ENCODE measurements around the gene TRIM17. TPM values are rescaled to one million over a fixed set of nuclear protein-coding genes. Genes with fewer than 3 reads are reported as not detected.

Gene TRIM17
- total and polyA plus RNA-seq, 2 of the 8 experiments (the other 6 are each of a cell fraction or from before 2014, with no cell fraction given), result 1.1 to 2.2 TPM

- no peak for FAIRE-seq
- POLR2A ChIA-PET (ENCODE audit: partially characterized antibody), result interaction anchor here (0.7 to 1.3 kb wide), 2 partner anchors 82 to 88 kb away, joined by 3 read pairs; a partner anchor contains a TSS
- no peak overlapping the region for H3K27ac ChIP-seq (ENCODE audit: low read depth, low read length)
These were observed 40.9 kb downstream of the TRIM17 start for GRCh38 chr1:228375578-228376261.

More at GRCh38 chr1:228375578-228376261, 40.9 kb downstream of the TRIM17 start:
- H3K36me3 ChIP-seq (ENCODE audit: control insufficient read depth in 2 of 4, insufficient read depth in 4 of 4, low read length in 3 of 4), result no peaks in the 10 kb centered on the region
- no peak overlapping the region for H2BK5ac ChIP-seq (ENCODE audit: low read depth, low read length)
- H4K20me1 ChIP-seq (replicated peaks in 1 of 2; ENCODE audit: control insufficient read depth in 1 of 2, insufficient read depth in 2 of 2, low read length in 2 of 2), result peaks cover 4 to 6% of the 10 kb centered on the region in 2 experiments
- TF ChIP-seq SIN3A (conservative IDR thresholded peaks at IDR 0.05 in 1 of 2, IDR thresholded peaks at IDR 0.05 in 1 of 2; ENCODE audit: low read depth in 1 of 2, low read length in 2 of 2), result no peak
- TF ChIP-seq POLR2A (IDR thresholded peaks at IDR 0.05; ENCODE audit: control extremely low read depth in 1 of 2, low read depth in 2 of 2, low read length in 2 of 2), result no peak
- no peak for TF ChIP-seq SUZ12 (IDR thresholded peaks at IDR 0.05; ENCODE audit: low read length)
- TF ChIP-seq SP1 (IDR thresholded peaks at IDR 0.05; ENCODE audit: low read depth, low read length), result no peak
- TF ChIP-seq CREB1 (IDR thresholded peaks at IDR 0.05), result no peak
- no peak for TF ChIP-seq CBX5 (IDR thresholded peaks at IDR 0.05; ENCODE audit: low read depth, low read length)
- TF ChIP-seq CHD2 (IDR thresholded peaks at IDR 0.05; ENCODE audit: low read length), result no peak
- no peak for TF ChIP-seq SRF (IDR thresholded peaks at IDR 0.05; ENCODE audit: low read depth, low read length)
- TF ChIP-seq RAD21 (IDR thresholded peaks at IDR 0.05 in 1 of 2, conservative IDR thresholded peaks at IDR 0.05 in 1 of 2; ENCODE audit: low read depth in 2 of 2, low read length in 2 of 2), result no peak
- no peak for TF ChIP-seq GABPA (IDR thresholded peaks at IDR 0.05; ENCODE audit: borderline replicate concordance, insufficient read depth, low read length)
- TF ChIP-seq USF2 (IDR thresholded peaks at IDR 0.05; ENCODE audit: low read length), result no peak
- H2BK15ac ChIP-seq (ENCODE audit: low read length), result no peak overlapping the region
- H3K23me2 ChIP-seq (ENCODE audit: low read depth, low read length), result peaks cover 8% of the 10 kb centered on the region; the same call in 1 of the 2 replicates
- no peak overlapping the region for H4K91ac ChIP-seq (replicated peaks; ENCODE audit: insufficient read length, low read length)
- H3K27me3 ChIP-seq (replicated peaks in 1 of 4; ENCODE audit: control insufficient read depth in 3 of 4, extremely low read depth in 1 of 4, insufficient read depth in 3 of 4, low read length in 3 of 4), result peaks cover 2 to 21% (median 16%) of the 10 kb centered on the region in 4 experiments; a peak in 6 of 7 replicates
- H3K79me1 ChIP-seq (ENCODE audit: low read depth, low read length), result no peaks in the 10 kb centered on the region
- no peak overlapping the region for H4K8ac ChIP-seq (ENCODE audit: extremely low read depth, insufficient read depth, low read length)
- H3K56ac ChIP-seq (replicated peaks; ENCODE audit: insufficient read length, low read depth, low read length), result no peak overlapping the region
- H3K9me3 ChIP-seq (ENCODE audit: insufficient read depth in 2 of 2, low read depth in 1 of 2, low read length in 1 of 2), result no peaks in the 10 kb centered on the region
- H4K5ac ChIP-seq (ENCODE audit: insufficient read length, low read depth, low read length), result no peak overlapping the region
- no peak overlapping the region for H3K4me3 ChIP-seq (ENCODE audit: extremely low read depth in 1 of 4, insufficient read depth in 2 of 4, low read depth in 3 of 4, low read length in 4 of 4)
- no peak overlapping the region for H3K4ac ChIP-seq (replicated peaks; ENCODE audit: insufficient read length, low read depth, low read length)
- no peak overlapping the region for H2BK120ac ChIP-seq (replicated peaks; ENCODE audit: low read depth, low read length)
- 90% methylated on average over 22 of the region's 22 CpGs; no CpG with 5 or more reads in 1 of the 2 experiments for WGBS, 2 experiments (ENCODE audit: extremely low coverage in 1 of 2, insufficient coverage in 1 of 2, insufficient read length in 1 of 2, insufficient replicate concordance in 2 of 2, low coverage in 1 of 2, low lambda C conversion rate in 2 of 2, missing lambda C conversion rate in 1 of 2)
- no peak overlapping the region for H3K9ac ChIP-seq (replicated peaks in 1 of 4; ENCODE audit: extremely low read depth in 1 of 4, low read depth in 3 of 4, low read length in 3 of 4)
- no peak overlapping the region for H3K18ac ChIP-seq (ENCODE audit: extremely low read depth, low read length)
- no peak overlapping the region for H3K23ac ChIP-seq (ENCODE audit: insufficient read length)
- H2AK5ac ChIP-seq (ENCODE audit: low read depth, low read length), result no peak overlapping the region
- peaks cover 0 to 10% (median 5%) of the 10 kb centered on the region in 4 experiments; a peak in 5 of 7 replicates for H3K4me1 ChIP-seq (replicated peaks in 1 of 4; ENCODE audit: control insufficient read depth in 3 of 4, insufficient read depth in 4 of 4, low read length in 3 of 4)
- DNase-seq (ENCODE audit: low read depth in 1 of 2, low spot score in 2 of 2), result no peak
- no peak overlapping the region for H2AFZ ChIP-seq (ENCODE audit: low read length)
- H2BK20ac ChIP-seq (ENCODE audit: low read length), result no peak overlapping the region
- CTCF ChIA-PET (ENCODE audit: partially characterized antibody), result interaction anchor here (1.2 to 2.8 kb wide), 3 partner anchors 34 to 93 kb away, joined by 3 to 10 read pairs (median 5); a partner anchor contains a TSS
- no peak overlapping the region for H3K14ac ChIP-seq (ENCODE audit: insufficient read length)
- no peaks in the 10 kb centered on the region for H3K79me2 ChIP-seq (ENCODE audit: control insufficient read depth in 1 of 2, insufficient read depth in 2 of 2, low read length in 2 of 2)
- no peak overlapping the region for H3K4me2 ChIP-seq (ENCODE audit: insufficient read depth in 1 of 2, low read depth in 2 of 2, low read length in 2 of 2)
- no peak overlapping the region for H2BK12ac ChIP-seq (ENCODE audit: low read depth, low read length)
